ENCODE measurements around the gene SSBP2. TPM values are rescaled to one million over a fixed set of nuclear protein-coding genes. Genes with fewer than 3 reads are reported as not detected.

The SSBP2 gene
- total RNA-seq, 1 donor from 2014 or later = 30.6 TPM

GRCh38 chr5:81606150-81606549, 144.7 kb downstream of the SSBP2 start:
- intact Hi-C loops (cut with micrococcal nuclease) = no loop called here

- intact Hi-C loops (cut with micrococcal nuclease) = no loop called here
Observed at GRCh38 chr5:81605299-81605698, 145.6 kb downstream of the SSBP2 start.

GRCh38 chr5:81604193-81604592, 146.7 kb downstream of the SSBP2 start:
- intact Hi-C loops (cut with micrococcal nuclease) = no loop called here

- intact Hi-C loops (cut with micrococcal nuclease) = no loop called here
Observed at GRCh38 chr5:81601919-81602318, 149.0 kb downstream of the SSBP2 start.

- intact Hi-C loops (cut with micrococcal nuclease) = loop anchor here (5.0 kb wide), 1 partner anchor 575 kb away; no protein-coding TSS in a partner anchor
Observed at GRCh38 chr5:81592085-81592484, 158.8 kb downstream of the SSBP2 start.

- intact Hi-C loops (cut with micrococcal nuclease) = loop anchor here (5.0 kb wide), 1 partner anchor 577 kb away; no protein-coding TSS in a partner anchor
Observed at GRCh38 chr5:81590498-81591384, 160.2 kb downstream of the SSBP2 start.

- intact Hi-C loops (cut with micrococcal nuclease) = no loop called here
Observed at GRCh38 chr5:81579262-81579924, 171.5 kb downstream of the SSBP2 start.

- intact Hi-C loops (cut with micrococcal nuclease) = no loop called here
Observed at GRCh38 chr5:81577091-81577490, 173.8 kb downstream of the SSBP2 start.

- intact Hi-C loops (cut with micrococcal nuclease) = no loop called here
Observed at GRCh38 chr5:81575924-81576323, 175.0 kb downstream of the SSBP2 start.

GRCh38 chr5:81572201-81572600, 178.7 kb downstream of the SSBP2 start:
- intact Hi-C loops (cut with micrococcal nuclease) = no loop called here

- intact Hi-C loops (cut with micrococcal nuclease) = no loop called here
Observed at GRCh38 chr5:81558188-81558587, 192.7 kb downstream of the SSBP2 start.

- intact Hi-C loops (cut with micrococcal nuclease) = no loop called here
Observed at GRCh38 chr5:81556809-81557208, 194.1 kb downstream of the SSBP2 start.

GRCh38 chr5:81555865-81556264, 195.0 kb downstream of the SSBP2 start:
- intact Hi-C loops (cut with micrococcal nuclease) = no loop called here

GRCh38 chr5:81554647-81555046, 196.2 kb downstream of the SSBP2 start:
- intact Hi-C loops (cut with micrococcal nuclease) = no loop called here

- intact Hi-C loops (cut with micrococcal nuclease) = no loop called here
Observed at GRCh38 chr5:81553567-81554212, 197.2 kb downstream of the SSBP2 start.

- intact Hi-C loops (cut with micrococcal nuclease) = no loop called here
Observed at GRCh38 chr5:81552852-81553566, 197.9 kb downstream of the SSBP2 start.

- intact Hi-C loops (cut with micrococcal nuclease) = no loop called here
Observed at GRCh38 chr5:81549123-81549522, 201.8 kb downstream of the SSBP2 start.

- intact Hi-C loops (cut with micrococcal nuclease) = no loop called here
Observed at GRCh38 chr5:81547001-81547400, 203.9 kb downstream of the SSBP2 start.

GRCh38 chr5:81545911-81546310, 205.0 kb downstream of the SSBP2 start:
- intact Hi-C loops (cut with micrococcal nuclease) = no loop called here

GRCh38 chr5:81544351-81545018, 206.4 kb downstream of the SSBP2 start:
- intact Hi-C loops (cut with micrococcal nuclease) = no loop called here

- intact Hi-C loops (cut with micrococcal nuclease) = no loop called here
Observed at GRCh38 chr5:81542242-81542641, 208.7 kb downstream of the SSBP2 start.
